ENCODE results near the gene SLC49A4. TPM values are rescaled to one million over a fixed set of nuclear protein-coding genes. Genes with fewer than 3 reads are reported as not detected.

Gene SLC49A4
- total RNA-seq, 2 experiments from 2014 or later, result 2.4 TPM

- peak; percentile 40 for DNase-seq
- H3K9me3 Mint-ChIP-seq, result no peaks in the 10 kb centered on the region
- H3K27me3 Mint-ChIP-seq, result peaks cover 32% of the 10 kb centered on the region
- peaks cover 2% of the 10 kb centered on the region for H3K4me1 Mint-ChIP-seq
- H3K27ac Mint-ChIP-seq, result no peak overlapping the region
- ChIA-PET POLR2A (interaction anchor here (0.6 kb wide), 1 partner anchor 204 kb away, joined by 3 read pairs; no protein-coding TSS in a partner anchor), CTCF (no interaction called here)
- no peaks in the 10 kb centered on the region for H3K36me3 Mint-ChIP-seq (ENCODE audit: low read depth)
- H3K4me3 Mint-ChIP-seq, result no peak overlapping the region
Measured at GRCh38 chr3:122921791-122922651, 127.2 kb downstream of the SLC49A4 start.

DNA sequence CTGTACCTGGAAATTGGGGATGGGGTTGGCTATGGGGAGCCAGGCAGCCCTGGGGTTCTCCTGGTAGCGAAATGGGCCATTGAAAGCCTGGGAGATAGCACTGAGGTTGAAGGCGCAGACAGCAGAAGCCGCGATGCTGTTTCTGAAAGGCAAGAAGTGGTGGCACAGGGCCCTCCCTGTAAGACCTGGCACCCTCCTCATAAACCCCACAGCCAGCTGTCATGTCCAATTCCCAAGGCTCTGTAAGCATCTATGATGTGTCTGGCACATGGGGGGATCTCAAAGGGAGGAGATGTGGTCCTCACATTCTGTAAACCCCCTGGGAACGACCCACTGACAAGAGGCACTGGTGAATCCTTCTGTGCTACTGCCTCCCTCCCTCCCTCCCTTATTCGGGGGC lies 128.7 kb downstream of the SLC49A4 start:
- Mint-ChIP-seq H3K4me3 (no peak overlapping the region), H3K36me3 (ENCODE audit: low read depth) (no peaks in the 10 kb centered on the region), H3K27me3 (peaks cover 32% of the 10 kb centered on the region), H3K27ac (no peak overlapping the region), H3K4me1 (peaks cover 2% of the 10 kb centered on the region), H3K9me3 (no peaks in the 10 kb centered on the region)
- DNase-seq, result no peak
- ChIA-PET POLR2A (no interaction called here), CTCF (no interaction called here)

DNA sequence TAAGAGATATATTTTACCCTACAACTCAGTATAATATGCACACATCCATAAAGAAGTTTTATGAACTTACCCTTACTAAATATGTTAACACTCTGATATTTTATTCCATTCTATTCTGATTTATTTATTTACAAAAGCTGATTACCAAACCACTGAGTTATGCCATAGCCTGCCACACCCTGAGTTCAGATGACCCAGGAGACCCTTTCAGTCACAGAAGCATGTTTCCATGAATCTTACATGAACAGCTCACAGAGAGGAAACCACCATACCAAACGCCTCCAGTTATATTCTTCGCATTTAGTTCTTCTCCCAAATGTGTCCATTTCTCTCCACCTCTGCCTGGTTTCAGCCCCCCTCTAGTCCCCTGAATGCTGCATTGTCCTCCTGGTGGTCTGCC lies 129.2 kb downstream of the SLC49A4 start:
- POLR2A ChIA-PET, result no interaction called here
- no peak overlapping the region for H3K4me3 Mint-ChIP-seq
- no peaks in the 10 kb centered on the region for H3K9me3 Mint-ChIP-seq
- no peaks in the 10 kb centered on the region for H3K36me3 Mint-ChIP-seq (ENCODE audit: low read depth)
- H3K4me1 Mint-ChIP-seq, result peaks cover 2% of the 10 kb centered on the region
- H3K27me3 Mint-ChIP-seq, result peaks cover 31% of the 10 kb centered on the region
- CTCF ChIA-PET, result no interaction called here
- H3K27ac Mint-ChIP-seq, result no peak overlapping the region
- DNase-seq, result no peak

GRCh38 chr3:122925756-122926155 lies 130.9 kb downstream of the SLC49A4 start:
- no peak overlapping the region for H3K4me3 Mint-ChIP-seq
- DNase-seq, result no peak
- H3K36me3 Mint-ChIP-seq (ENCODE audit: low read depth), result no peaks in the 10 kb centered on the region
- ChIA-PET POLR2A (no interaction called here), CTCF (no interaction called here)
- no peaks in the 10 kb centered on the region for H3K9me3 Mint-ChIP-seq
- peaks cover 19% of the 10 kb centered on the region for H3K27me3 Mint-ChIP-seq
- peaks cover 2% of the 10 kb centered on the region for H3K4me1 Mint-ChIP-seq
- H3K27ac Mint-ChIP-seq, result no peak overlapping the region

DNA sequence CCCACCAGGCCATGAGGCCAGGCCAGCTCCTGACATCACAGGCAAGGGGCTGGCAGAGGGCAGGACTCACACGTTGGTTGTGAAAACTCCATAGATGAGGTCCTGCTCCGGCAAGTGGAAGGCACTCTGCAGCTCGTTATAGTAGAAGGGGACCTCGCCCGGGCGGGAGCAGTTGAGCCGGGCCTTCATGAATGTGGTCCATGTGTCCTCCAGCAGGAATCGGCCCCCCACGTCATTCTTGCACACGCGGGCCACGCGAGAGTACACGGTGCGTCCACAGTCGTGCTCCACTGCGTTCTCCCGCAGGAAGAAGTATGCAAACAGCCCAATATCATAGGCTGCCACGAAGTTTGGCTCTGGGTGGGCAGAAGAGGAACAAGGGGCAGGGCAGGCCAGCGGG lies 131.5 kb downstream of the SLC49A4 start:
- H3K36me3 Mint-ChIP-seq (ENCODE audit: low read depth), result no peaks in the 10 kb centered on the region
- peaks cover 2% of the 10 kb centered on the region for H3K4me1 Mint-ChIP-seq
- H3K9me3 Mint-ChIP-seq, result no peaks in the 10 kb centered on the region
- peaks cover 16% of the 10 kb centered on the region for H3K27me3 Mint-ChIP-seq
- H3K4me3 Mint-ChIP-seq, result no peak overlapping the region
- no peak overlapping the region for H3K27ac Mint-ChIP-seq
- CTCF ChIA-PET, result no interaction called here
- POLR2A ChIA-PET, result interaction anchor here (0.9 kb wide), 1 partner anchor 133 kb away, joined by 3 read pairs; the partner anchor contains the start of gene HSPBAP1
- no peak for DNase-seq

DNA sequence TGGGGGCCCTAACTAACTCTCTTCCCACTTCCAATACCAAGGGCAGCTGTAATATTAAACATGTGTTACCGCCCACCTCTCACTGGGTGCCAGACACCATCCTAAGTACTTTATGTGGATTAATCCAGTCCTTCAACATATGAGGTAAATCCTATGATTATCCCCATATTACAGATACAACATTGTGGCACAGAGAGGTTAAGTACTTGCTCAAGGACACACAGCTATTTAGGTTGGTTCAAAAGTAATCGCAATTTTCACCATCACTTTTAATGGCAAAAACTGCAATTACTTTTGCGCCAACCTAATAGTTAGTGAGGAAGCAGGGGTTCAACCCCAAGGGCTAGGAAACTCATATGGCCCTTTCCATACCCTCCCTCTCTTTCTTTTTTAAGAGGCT lies 131.9 kb downstream of the SLC49A4 start:
- no peaks in the 10 kb centered on the region for H3K9me3 Mint-ChIP-seq
- no peak for DNase-seq
- ChIA-PET POLR2A (interaction anchor here (0.9 kb wide), 1 partner anchor 133 kb away, joined by 3 read pairs; the partner anchor contains the start of gene HSPBAP1), CTCF (no interaction called here)
- peaks cover 16% of the 10 kb centered on the region for H3K27me3 Mint-ChIP-seq
- H3K36me3 Mint-ChIP-seq (ENCODE audit: low read depth), result no peaks in the 10 kb centered on the region
- H3K4me3 Mint-ChIP-seq, result no peak overlapping the region
- peaks cover 2% of the 10 kb centered on the region for H3K4me1 Mint-ChIP-seq
- no peak overlapping the region for H3K27ac Mint-ChIP-seq

DNA sequence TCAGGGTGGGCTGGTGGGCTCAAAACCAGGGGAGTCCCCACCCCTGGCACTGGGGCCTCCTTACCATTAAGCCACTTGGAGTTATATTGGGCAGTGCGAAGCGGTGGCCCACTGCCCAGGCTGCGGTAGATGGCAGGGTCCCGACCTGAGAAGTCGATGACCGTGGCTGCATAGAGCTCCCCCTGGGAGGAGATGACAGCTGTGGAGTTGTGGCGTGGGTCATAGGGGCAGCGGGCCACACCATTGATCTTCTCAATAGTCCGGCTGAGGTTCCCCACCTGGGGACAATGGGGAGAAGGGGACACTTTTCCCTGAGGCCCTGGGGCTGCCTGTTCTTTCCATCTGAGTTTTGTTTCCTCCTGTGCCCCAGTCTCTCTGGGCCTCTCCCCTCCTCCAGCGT lies 132.9 kb downstream of the SLC49A4 start:
- DNase-seq, result no peak
- Mint-ChIP-seq H3K4me3 (no peak overlapping the region), H3K27me3 (peaks cover 15% of the 10 kb centered on the region), H3K27ac (no peak overlapping the region), H3K9me3 (no peaks in the 10 kb centered on the region), H3K4me1 (peaks cover under 1% of the 10 kb centered on the region), H3K36me3 (ENCODE audit: low read depth) (no peaks in the 10 kb centered on the region)
- ChIA-PET POLR2A (no interaction called here), CTCF (no interaction called here)

- Mint-ChIP-seq H3K4me3 (no peak overlapping the region), H3K9me3 (no peaks in the 10 kb centered on the region), H3K27me3 (peaks cover 20% of the 10 kb centered on the region), H3K36me3 (ENCODE audit: low read depth) (no peaks in the 10 kb centered on the region), H3K4me1 (no peaks in the 10 kb centered on the region), H3K27ac (no peak overlapping the region)
- no peak for DNase-seq
- ChIA-PET POLR2A (no interaction called here), CTCF (no interaction called here)
Measured at GRCh38 chr3:122928396-122929187, 133.7 kb downstream of the SLC49A4 start.

DNA sequence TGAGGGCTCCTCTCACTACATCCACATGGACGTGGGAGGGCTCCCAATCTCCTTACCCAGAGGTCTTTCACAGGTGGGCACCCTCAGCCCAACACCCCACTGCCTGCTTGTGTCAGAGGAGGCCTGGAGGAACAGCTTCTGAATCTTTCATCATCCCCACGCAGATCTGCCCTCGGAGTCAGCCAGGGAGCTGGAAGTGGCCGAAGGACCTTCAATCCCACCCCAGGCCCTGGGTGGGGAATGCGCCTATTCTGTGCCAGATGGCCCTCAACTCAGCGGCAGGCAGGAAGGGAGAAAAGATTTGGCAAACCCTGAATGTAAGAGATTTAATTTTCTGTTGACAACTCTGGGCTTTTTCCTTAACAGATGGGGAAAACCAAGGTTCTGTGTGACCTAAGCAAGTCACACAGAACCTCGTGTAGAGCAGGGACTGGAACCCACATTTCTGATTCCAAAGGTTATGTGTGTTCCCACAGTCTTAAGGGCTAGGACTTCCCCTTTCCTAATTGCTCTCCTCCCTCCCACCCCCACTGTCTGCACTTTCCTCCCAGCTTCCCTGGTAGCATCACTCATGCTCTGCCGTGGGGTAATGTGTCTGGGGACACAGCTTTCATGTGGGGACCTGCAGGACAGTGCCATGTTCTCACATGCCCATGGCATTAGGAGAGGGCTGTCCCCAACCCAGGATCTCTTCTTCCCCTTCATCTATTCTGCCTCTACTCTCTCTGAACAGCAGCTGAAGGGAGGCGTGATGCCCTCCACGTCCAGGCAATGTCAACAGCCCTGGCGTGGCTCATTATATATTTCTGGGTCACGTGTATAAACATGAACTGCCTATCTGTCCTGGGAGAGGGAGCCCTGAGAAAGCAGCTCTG lies 134.6 kb downstream of the SLC49A4 start:
- Mint-ChIP-seq H3K4me1 (no peaks in the 10 kb centered on the region), H3K4me3 (no peak overlapping the region), H3K27me3 (peaks cover 21% of the 10 kb centered on the region), H3K36me3 (ENCODE audit: low read depth) (no peaks in the 10 kb centered on the region), H3K9me3 (no peaks in the 10 kb centered on the region), H3K27ac (no peak overlapping the region)
- ChIA-PET CTCF (no interaction called here), POLR2A (no interaction called here)
- no peak for DNase-seq

DNA sequence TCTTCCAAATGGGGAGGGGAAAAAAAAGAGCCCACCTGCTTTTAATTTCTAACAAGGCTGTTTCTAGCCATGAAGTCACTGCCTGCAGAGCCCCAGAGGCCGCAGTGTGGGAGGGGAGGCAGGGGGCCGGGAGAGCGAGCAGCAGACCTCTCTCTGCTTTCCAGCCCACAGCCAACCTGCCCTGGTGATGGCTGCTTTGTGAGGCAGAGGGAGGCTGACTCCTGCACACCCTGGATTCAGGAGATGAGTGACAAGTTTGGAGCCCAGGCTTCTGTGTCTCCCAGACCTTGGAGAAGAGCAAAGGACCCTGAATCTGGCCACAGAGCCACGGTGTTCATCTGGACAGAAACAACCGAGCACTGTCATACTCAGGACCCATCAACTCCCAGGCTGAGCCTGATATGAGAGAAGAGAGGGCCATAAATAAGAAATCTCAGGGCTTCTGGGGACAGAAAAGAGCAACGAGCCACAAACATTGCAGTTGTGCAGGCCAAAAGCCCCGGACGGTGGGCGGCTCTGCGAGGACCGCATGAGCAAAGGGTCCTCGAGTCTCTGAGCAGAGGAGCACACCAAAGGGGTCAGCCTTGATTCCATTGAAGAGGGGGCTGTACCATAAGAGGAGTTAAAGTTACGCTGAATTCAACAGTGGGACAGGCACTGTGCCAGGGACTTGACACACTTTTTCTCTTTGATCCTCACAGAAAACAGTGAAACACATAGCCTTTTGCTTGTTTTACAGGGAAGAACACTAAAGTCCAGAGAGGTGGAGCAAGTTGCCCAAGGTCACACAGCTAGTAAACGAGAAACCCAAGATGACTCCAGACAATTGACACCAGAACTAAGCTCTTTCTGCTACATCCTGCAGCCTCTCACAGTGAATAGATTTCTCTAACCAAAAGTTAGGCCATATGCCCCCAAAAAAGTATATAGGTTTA lies 135.5 kb downstream of the SLC49A4 start:
- Mint-ChIP-seq H3K27me3 (peaks cover 21% of the 10 kb centered on the region), H3K4me1 (no peaks in the 10 kb centered on the region), H3K4me3 (no peak overlapping the region), H3K36me3 (ENCODE audit: low read depth) (no peaks in the 10 kb centered on the region), H3K27ac (no peak overlapping the region), H3K9me3 (no peaks in the 10 kb centered on the region)
- no peak for DNase-seq
- CTCF ChIA-PET, result no interaction called here
- POLR2A ChIA-PET, result no interaction called here

Measured in activated CD4-positive, alpha-beta memory T cell treated with anti-CD3 and anti-CD28 coated beads, Interleukin-2, amount 10 ng/mL, durations not matched to agents 7 days and 5 days (primary cell).